Sigmoid colon (tissue), 4 donors: ENCODE measurements around the gene ACOX3.

Source experiments
- EP300 ChIP-seq, 4 donors: sonication (generic); formaldehyde crosslinking; IDR thresholded peaks; one replicate each; pipeline ENCODE4 v1.6.1; 2017; ENCODE audit warnings: antibody characterized with exemption in 4 of 4
- POLR2A ChIP-seq, 2 donors: fragments of 450-650 bp; IDR thresholded peaks; one replicate each; pipeline ENCODE4 v1.6.1; 2016; ENCODE audit warnings: antibody characterized with exemption in 2 of 2, mild to moderate bottlenecking in 2 of 2, moderate library complexity in 2 of 2
- TF ChIP-seq, protein P1 (sequence below), 4 experiments: fragments of 450-650 bp in 3 of 4; fragments of 200-600 bp in 1 of 4; IDR thresholded peaks; one replicate each; pipeline ENCODE4 v1.5.1; 2016 to 2019; ENCODE audit warnings: antibody characterized with exemption in 4 of 4, mild to moderate bottlenecking in 3 of 4, moderate library complexity in 2 of 4

GRCh38 chr4:8366601-8367000 is 73.9 kb downstream of the ACOX3 start:
- TF ChIP-seq, protein P1, sequence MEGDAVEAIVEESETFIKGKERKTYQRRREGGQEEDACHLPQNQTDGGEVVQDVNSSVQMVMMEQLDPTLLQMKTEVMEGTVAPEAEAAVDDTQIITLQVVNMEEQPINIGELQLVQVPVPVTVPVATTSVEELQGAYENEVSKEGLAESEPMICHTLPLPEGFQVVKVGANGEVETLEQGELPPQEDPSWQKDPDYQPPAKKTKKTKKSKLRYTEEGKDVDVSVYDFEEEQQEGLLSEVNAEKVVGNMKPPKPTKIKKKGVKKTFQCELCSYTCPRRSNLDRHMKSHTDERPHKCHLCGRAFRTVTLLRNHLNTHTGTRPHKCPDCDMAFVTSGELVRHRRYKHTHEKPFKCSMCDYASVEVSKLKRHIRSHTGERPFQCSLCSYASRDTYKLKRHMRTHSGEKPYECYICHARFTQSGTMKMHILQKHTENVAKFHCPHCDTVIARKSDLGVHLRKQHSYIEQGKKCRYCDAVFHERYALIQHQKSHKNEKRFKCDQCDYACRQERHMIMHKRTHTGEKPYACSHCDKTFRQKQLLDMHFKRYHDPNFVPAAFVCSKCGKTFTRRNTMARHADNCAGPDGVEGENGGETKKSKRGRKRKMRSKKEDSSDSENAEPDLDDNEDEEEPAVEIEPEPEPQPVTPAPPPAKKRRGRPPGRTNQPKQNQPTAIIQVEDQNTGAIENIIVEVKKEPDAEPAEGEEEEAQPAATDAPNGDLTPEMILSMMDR (IDR thresholded peaks at IDR 0.05), result no peak
- TF ChIP-seq EP300 (IDR thresholded peaks at IDR 0.05) (no peak), POLR2A (IDR thresholded peaks at IDR 0.05) (no peak)
